NCI-H1417 treated with DMSO at 0.1 percent for 48 hours (cell line): Measurements from ENCODE around the gene PLBD2.
"Not testable (repeated sequence)": the region's sequence is repeated elsewhere in the genome, so short reads cannot be mapped to it uniquely, and the experiment has no call there.

Experiments
- DNase-seq: peaks from one replicate; lab custom pipeline; 2025; lab: John Stamatoyannopoulos, UW

Gene PLBD2

GRCh38 chr12:113333877-113334785 is 24.3 kb upstream of the PLBD2 start:
- no peak for DNase-seq

GRCh38 chr12:113334786-113335539 is 23.4 kb upstream of the PLBD2 start, which contains the start of gene SLC8B1:
TSS of gene SLC8B1 (minus strand) at chr12:113335109. CDS start at chr12:113332878, 2,231 bp downstream.
- no peak for DNase-seq

GRCh38 chr12:113339540-113339939 is 18.8 kb upstream of the PLBD2 start:
- no peak for DNase-seq

- no peak for DNase-seq
Measured at GRCh38 chr12:113340061-113340460, 18.3 kb upstream of the PLBD2 start.

GRCh38 chr12:113341535-113341934 is 16.9 kb upstream of the PLBD2 start:
- no peak for DNase-seq

GRCh38 chr12:113345318-113345717 is 13.1 kb upstream of the PLBD2 start:
- no peak for DNase-seq

GRCh38 chr12:113346353-113346752 is 12.0 kb upstream of the PLBD2 start:
- no peak for DNase-seq

- DNase-seq: no peak
Measured at GRCh38 chr12:113347107-113347506, 11.3 kb upstream of the PLBD2 start.

GRCh38 chr12:113347892-113348291 is 10.5 kb upstream of the PLBD2 start:
- DNase-seq: no peak

- no peak for DNase-seq
Measured at GRCh38 chr12:113348849-113349536, 9.4 kb upstream of the PLBD2 start.

GRCh38 chr12:113351089-113351488 is 7.3 kb upstream of the PLBD2 start:
- DNase-seq: no peak

- not testable (repeated sequence) for DNase-seq
Measured at GRCh38 chr12:113354192-113354591, 4.2 kb upstream of the PLBD2 start.

- DNase-seq: no peak
Measured at GRCh38 chr12:113359133-113359938, 949 bp downstream of the PLBD2 start.

GRCh38 chr12:113359939-113360748 is 1.8 kb downstream of the PLBD2 start:
- no peak for DNase-seq

GRCh38 chr12:113361574-113362370 is 3.4 kb downstream of the PLBD2 start:
- DNase-seq: no peak

- no peak for DNase-seq
Measured at GRCh38 chr12:113364698-113365097, 6.3 kb downstream of the PLBD2 start.

GRCh38 chr12:113365639-113366395 is 7.4 kb downstream of the PLBD2 start:
- DNase-seq: no peak

- no peak for DNase-seq
Measured at GRCh38 chr12:113366827-113367226, 8.4 kb downstream of the PLBD2 start.

GRCh38 chr12:113368331-113368730 is 9.9 kb downstream of the PLBD2 start:
- no peak for DNase-seq
